ENCODE measurements around the gene KRTAP5-4.
"Not testable (repeated sequence)": the region's sequence is repeated elsewhere in the genome, so short reads cannot be mapped to it uniquely, and the experiment has no call there.

Gene KRTAP5-4, protein sequence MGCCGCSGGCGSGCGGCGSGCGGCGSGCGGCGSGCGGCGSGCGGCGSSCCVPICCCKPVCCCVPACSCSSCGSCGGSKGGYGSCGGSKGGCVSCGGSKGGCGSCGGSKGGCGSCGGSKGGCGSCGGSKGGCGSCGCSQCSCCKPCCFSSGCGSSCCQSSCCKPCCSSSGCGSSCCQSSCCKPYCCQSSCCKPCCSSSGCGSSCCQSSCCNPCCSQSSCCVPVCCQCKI

DNA sequence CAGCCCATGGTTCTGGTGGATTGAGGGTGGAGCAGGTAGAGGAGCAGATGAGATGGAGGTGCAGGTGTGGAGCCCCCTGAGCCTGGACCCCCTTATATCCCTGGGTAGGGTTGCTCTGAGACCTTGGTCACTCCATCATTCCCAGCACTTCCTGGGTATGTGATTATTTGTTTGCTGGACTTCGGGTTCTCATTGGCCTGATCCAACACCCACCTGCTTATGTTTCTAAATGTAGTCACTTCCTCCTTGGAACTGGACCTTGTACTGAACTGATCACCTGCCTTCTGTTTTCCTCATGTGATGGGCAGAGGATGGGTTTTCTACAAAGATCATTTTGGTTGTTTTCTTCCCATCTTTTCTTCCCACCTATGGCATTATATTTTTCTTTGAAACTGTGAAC is at the start of gene KRTAP5-4:
TSS of gene KRTAP5-4 (minus strand) at position 53 of the 400 bp plus-strand sequence. CDS start at position 8, 45 bp downstream.
- DNase-seq, result no peak

DNA sequence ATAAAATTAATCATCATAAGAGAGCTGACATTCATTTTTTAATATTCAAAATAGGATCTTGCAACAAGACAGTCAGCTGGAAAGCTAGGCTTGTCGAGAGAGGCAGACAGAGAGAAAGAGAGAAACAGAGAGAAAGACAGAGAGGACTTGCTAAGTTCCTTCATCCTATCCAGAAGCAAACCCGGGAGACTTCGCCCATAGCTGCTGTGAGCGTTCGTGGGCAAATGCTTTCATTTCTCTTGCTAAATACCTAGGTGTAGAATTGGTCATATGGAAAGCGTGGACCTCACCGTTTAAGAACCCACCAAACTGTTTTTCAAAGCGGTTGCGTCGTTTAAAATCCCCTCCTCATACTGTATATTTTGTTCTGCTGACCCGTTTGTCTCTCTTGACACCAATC is 49.7 kb upstream of the KRTAP5-4 start:
- no peak for DNase-seq

DNA sequence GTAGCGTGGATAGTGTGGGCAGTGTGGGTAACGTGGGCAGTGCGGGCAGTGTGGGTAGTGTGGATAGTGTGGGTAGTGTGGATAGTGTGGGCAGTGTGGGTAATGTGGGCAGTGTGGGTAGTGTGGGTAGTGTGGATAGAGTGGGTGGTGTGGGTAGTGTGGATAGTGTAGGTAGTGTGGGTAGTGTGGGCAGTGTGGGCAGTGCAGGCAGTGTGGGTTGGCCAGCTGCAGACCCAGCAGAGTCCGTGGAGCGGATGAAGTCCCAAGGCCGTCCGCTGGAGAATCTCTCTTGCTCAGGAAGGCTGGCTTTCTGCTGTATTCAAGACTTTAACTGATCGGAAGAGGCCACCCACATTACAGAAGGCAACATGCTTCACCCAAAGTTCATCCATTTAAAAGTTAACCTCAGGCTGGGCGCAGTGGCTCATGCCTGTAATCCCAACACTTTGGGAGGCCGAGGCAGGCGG is 49.0 kb upstream of the KRTAP5-4 start:
- no peak for DNase-seq

DNA sequence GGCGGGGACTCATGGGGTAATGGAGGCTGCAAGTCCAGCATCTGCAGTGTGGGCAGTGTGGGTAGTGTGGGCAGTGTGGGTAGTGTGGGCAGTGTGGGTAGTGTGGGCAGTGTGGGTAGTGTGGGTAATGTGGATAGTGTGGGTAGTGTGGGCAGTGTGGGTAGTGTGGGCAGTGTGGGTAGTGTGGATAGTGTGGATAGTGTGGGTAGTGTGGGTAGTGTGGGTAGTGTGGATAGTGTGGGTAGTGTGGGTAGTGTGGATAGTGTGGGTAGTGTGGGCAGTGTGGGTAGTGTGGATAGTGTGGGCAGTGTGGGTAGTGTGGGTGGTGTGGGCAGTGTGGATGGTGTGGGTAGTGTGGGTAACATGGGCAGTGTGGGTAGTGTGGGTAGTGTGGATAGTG is 48.5 kb upstream of the KRTAP5-4 start:
- DNase-seq, result not testable (repeated sequence)

DNA sequence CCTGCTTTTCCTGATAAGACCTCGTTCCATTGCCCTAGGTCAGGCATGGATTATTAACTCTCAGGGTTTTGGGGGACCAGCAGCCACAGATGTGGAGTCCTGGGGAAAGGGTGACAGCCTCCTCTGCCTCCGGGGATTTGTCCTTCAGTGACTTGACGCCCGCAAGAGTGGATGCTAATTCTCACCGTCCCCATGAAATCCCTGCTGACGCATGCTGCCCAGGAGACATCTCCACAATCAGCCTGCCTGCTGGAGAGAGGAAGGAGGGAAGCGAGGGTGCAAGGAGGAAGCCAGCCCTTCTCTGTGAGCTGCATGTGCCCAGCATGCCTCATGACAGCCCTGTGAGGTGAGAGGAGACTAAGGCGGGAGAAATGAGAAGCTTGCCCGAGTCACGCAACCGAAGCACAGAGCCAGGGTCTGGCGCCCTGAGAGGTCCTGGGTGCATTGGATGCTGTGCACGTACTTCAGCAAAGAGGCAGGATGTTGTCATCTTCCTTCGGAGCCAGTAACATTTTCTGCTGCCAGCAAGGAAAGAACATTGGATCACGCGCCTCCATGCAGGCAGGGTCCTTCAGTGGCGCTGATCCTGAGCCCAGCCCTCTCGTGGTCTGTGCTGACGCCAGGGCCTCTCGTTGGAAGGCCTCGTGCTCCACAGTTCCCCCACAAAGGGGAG is 47.7 kb upstream of the KRTAP5-4 start:
- DNase-seq, result peak; percentile 41

- peak; percentile 41 for DNase-seq
These were observed 47.1 kb upstream of the KRTAP5-4 start for GRCh38 chr11:1668911-1669473.

DNA sequence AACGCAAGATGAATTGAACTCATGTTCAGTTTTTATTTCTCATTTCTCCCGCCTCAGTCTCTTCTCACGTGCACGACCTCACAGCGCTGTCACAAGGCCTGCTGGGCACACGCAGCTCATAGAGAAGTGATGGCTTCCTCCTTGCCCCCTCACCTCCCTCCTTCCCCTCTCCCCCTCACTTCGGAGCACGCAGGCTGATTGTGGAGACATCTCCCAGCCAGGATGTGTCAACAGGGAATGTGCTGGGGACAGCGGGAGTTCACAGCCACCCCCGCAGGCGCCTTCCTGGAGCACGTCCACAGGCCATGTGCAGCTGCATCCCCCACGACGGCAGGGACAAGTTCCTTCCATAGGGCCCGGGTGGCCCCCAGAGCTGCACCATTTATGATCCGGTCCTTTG is 46.0 kb upstream of the KRTAP5-4 start:
- DNase-seq, result peak; percentile 49

DNA sequence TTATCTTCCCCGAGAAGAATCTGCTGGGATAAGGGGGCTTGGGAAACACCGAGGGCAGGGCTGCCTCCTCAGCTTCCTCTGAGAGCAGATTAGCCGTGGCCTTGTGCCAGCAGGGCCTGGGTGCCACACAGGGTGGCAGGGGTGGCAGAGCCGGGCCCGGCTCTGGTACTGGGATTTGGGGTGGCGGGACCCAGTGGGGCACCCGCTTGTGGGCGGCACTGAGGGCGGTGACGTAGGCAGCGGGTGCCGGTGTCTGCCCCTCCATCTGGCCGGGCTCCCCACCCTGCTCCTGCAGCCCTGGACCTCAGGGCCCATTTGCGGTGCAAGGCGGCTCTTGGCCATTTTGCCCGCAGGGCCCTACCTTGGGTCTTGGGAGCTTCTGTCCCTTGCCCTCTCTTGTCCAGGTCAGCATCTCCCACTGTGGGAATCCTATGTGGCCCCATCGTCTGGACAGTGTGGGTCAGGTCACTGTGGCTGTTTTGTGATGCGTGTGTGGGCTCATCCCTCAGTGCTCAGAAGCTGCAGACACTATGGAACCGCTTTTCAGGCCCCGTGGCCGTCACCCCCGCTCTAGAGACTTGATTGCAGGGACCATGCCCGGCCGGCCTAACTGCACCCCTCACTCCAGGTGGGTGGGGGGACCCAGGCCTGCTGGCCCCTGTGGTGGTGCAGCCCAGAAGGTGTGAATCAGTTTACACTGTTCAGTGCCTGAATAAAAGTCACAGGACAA is 45.3 kb upstream of the KRTAP5-4 start:
- DNase-seq, result peak; percentile 41

DNA sequence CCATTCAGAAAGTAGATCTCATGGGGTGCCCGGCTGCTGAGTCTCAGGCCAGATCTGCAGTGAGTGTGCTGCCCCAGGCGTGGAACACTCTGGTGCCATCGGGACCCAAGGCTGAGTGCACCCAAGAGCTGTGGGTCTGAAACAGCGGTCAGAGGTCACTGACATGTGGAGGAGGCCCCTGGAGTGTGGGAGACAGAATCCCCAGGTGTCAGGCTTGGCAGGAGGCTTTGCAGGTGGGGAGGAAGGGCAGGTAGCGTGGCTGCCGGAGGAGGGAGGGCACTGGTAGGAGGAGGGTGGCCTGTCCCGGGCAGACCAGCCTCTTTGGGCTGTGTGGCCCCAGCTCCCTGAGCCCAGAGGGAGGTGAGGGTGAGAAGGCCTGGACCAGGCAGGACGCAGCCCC is 43.4 kb upstream of the KRTAP5-4 start:
- no peak for DNase-seq

- DNase-seq, result not testable (repeated sequence)
These were observed 40.9 kb upstream of the KRTAP5-4 start for GRCh38 chr11:1662699-1663283.

DNA sequence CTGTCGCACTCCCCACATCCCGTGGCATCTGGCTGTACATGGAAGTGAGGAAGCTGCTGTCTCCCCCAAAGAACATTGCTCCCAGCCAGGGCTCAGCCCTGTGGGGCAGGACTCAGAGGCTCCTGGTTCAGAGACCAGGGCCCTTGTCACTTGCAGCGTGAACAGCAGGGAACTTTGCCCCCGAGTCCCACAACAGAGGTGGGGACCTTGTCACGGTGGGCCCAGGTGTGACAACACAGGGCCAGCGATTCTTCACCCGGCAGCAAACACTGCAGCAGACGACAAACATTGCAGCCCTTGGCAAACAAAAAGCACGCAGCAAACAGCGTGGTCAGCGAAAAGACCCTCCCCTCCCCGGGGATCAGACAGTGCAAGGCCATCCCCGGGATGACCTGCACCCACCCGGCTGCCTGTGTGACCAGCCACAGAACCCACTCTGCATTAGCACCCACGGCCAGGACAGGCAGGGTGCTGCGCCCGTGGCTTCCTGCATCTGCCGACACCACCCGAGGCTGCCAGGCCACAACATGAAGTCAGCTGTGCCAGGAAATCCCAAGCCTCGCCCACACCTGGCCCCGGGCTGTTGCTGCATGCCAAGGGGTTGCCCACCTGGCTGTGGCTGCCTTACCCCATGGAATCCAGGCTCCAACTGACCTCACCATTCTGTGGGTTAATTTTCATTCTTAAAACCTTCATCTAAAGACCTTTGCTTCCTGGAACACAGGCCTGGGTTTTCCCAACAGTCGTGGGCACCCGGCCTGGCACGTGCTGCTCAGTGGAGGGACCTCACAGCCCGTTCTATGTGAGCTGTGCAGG is 39.7 kb upstream of the KRTAP5-4 start:
- DNase-seq, result not testable (repeated sequence)

- DNase-seq, result no peak
These were observed 38.4 kb upstream of the KRTAP5-4 start for GRCh38 chr11:1660111-1660867.

DNA sequence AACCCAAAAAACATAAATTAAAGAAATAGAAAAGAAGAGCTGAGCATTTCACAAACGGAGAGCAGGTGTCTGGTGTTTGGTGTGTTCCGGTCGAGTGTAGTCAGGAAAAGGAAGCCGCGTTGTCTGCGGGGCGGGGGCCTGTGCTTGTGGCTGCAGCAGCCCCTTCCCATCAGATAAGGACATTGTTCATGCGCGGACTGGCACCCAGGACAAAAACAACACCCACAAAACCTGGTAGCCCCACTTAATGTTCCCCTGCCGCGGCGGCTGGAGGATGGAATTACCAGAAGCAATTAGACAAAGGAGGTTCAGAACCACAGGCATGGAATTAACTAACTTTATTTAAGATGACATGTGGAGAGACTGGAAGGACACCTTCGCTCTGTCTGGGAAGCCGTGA is 37.6 kb upstream of the KRTAP5-4 start:
- no peak for DNase-seq

GRCh38 chr11:1656670-1657069 is 34.7 kb upstream of the KRTAP5-4 start:
- DNase-seq, result no peak

- no peak for DNase-seq
These were observed 34.1 kb upstream of the KRTAP5-4 start for GRCh38 chr11:1656061-1656441.

GRCh38 chr11:1655168-1656060 is 33.5 kb upstream of the KRTAP5-4 start:
- peak; percentile 46 for DNase-seq

- DNase-seq, result peak; percentile 52
These were observed 32.6 kb upstream of the KRTAP5-4 start for GRCh38 chr11:1654388-1655167.

DNA sequence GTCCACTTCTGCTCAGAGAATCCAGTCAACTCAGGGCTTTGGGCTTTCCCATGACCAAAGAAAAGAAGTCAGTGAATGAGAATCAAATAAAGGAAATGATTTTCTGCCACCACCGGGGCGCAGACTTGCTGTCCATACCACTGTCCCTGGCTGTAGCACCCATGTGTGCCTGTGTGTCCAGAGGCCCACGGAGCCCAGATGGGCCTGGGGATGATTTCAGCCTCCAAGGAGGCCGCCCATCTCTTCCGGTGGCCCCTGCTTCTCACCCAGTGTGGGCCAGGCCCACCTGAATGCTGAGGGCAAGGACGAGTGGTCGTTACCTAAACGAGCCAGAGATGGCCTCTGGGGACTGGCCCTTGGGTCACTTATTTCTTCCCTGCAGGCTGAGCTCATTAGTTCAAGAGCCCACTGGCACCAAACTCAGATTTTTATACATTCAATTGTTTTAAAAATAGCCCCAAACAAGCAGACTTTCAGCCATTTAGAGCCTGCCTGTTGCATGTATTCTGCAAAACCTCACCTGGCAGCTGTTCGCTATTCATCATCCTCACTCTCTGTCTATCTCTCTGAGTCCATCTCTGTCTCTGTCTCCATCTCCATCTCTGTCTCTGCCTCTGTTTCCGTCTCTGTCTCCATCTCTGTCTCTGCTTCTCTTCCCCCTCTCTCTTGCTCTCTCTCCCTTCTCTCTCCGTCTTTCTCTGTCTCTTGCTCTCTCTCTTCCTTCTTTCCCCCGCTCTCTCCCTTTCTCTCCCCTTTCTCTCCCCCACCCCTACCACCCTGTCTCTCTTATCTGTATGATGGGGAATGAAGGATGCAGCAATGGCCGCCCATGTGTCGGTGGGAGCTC is 31.8 kb upstream of the KRTAP5-4 start:
- peak; percentile 38 for DNase-seq
